ENCODE results near the gene CCDC51. TPM values are rescaled to one million over a fixed set of nuclear protein-coding genes. Genes with fewer than 3 reads are reported as not detected.

Gene CCDC51
- total RNA-seq, 1 donor from 2014 or later, result 11.4 TPM

DNA sequence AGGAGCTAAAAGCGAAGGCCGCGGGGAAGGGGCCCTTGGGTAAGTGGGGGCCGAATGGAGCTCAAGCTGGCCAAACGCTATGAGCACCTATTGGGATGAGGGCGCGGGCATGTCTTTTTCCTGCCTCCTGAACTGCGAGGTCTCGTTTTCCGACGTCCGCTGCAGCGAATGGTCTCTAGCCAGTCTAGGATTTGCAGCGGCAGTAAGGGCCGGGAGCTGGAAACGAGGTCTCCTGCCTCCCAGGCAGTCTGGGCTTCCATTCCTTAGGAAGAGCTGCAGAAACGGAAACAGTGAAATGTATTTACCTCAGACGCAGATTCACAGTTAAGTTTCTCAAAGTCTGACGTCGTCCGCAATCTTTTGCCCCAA, 655 bp upstream of the CCDC51 start:
- peaks cover 36% of the 10 kb centered on the region for H3K36me3 ChIP-seq
- no peaks in the 10 kb centered on the region for H3K27me3 ChIP-seq
- ATAC-seq (no peak), DNase-seq (no peak)
- H3K27ac ChIP-seq, result peak overlapping the region; percentile 94
- TF ChIP-seq, protein P1, sequence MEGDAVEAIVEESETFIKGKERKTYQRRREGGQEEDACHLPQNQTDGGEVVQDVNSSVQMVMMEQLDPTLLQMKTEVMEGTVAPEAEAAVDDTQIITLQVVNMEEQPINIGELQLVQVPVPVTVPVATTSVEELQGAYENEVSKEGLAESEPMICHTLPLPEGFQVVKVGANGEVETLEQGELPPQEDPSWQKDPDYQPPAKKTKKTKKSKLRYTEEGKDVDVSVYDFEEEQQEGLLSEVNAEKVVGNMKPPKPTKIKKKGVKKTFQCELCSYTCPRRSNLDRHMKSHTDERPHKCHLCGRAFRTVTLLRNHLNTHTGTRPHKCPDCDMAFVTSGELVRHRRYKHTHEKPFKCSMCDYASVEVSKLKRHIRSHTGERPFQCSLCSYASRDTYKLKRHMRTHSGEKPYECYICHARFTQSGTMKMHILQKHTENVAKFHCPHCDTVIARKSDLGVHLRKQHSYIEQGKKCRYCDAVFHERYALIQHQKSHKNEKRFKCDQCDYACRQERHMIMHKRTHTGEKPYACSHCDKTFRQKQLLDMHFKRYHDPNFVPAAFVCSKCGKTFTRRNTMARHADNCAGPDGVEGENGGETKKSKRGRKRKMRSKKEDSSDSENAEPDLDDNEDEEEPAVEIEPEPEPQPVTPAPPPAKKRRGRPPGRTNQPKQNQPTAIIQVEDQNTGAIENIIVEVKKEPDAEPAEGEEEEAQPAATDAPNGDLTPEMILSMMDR (IDR thresholded peaks at IDR 0.05), result no peak
- H3K9me3 ChIP-seq, result no peaks in the 10 kb centered on the region
- intact Hi-C loops (cut with DNase I), result no loop called here
- peaks cover 19% of the 10 kb centered on the region for H3K4me1 ChIP-seq
- peak overlapping the region; percentile 74 for H3K4me3 ChIP-seq

DNA sequence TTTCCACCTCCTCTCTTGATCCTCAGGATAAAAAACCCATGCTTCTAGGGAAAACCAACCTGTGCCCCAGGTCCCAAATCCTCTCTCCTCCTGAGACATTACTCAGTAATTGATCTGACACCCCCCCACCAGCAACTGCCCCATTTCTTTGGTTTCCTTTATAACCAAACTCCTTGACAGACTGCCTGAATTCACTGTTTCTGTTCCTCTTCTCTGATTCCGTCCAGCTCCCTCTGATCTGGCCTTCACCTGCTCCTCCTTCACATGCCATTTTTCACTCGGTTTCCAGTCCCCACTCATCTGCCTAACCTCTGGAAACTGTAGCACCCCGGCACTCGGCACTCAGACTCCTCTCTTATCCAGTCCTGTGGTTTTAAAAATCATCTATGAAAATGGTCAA, 2.1 kb downstream of the CCDC51 start:
- intact Hi-C loops (cut with DNase I), result loop anchor here (5.0 kb wide), 2 partner anchors 36 to 206 kb away; no protein-coding TSS in a partner anchor
- Histone ChIP-seq H3K4me1 (peaks cover 28% of the 10 kb centered on the region), H3K4me3 (no peak overlapping the region), H3K36me3 (peaks cover 18% of the 10 kb centered on the region), H3K27ac (no peak overlapping the region), H3K27me3 (no peaks in the 10 kb centered on the region), H3K9me3 (no peaks in the 10 kb centered on the region)
- TF ChIP-seq, protein P1 (IDR thresholded peaks at IDR 0.05), result no peak
- ATAC-seq (no peak), DNase-seq (no peak)

DNA sequence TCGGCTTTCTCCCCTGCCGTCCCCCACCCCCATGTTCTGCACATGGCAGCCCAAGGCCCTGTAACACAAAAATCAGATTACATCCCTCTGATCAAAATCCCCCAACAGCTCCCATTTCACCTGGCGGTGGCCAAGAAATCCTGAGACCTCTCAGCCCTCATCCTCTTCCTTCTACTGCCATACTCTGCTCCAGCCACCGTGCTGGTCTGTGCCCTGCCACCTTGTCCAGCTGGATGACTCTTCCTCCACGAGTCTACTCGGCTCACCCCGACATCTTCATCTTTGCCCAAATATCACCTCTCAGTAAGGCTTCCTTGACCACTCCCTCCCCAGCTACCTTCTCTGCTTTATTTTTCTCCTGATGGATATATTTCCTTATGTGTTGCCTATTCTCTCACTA, 3.1 kb downstream of the CCDC51 start:
- TF ChIP-seq, protein P1 (IDR thresholded peaks at IDR 0.05), result no peak
- no peaks in the 10 kb centered on the region for H3K27me3 ChIP-seq
- H3K9me3 ChIP-seq, result no peaks in the 10 kb centered on the region
- peaks cover 18% of the 10 kb centered on the region for H3K36me3 ChIP-seq
- ATAC-seq (no peak), DNase-seq (no peak)
- intact Hi-C loops (cut with DNase I), result loop anchor here (5.0 kb wide), 2 partner anchors 35 to 205 kb away; no protein-coding TSS in a partner anchor
- no peak overlapping the region for H3K4me3 ChIP-seq
- peaks cover 25% of the 10 kb centered on the region for H3K4me1 ChIP-seq
- no peak overlapping the region for H3K27ac ChIP-seq

DNA sequence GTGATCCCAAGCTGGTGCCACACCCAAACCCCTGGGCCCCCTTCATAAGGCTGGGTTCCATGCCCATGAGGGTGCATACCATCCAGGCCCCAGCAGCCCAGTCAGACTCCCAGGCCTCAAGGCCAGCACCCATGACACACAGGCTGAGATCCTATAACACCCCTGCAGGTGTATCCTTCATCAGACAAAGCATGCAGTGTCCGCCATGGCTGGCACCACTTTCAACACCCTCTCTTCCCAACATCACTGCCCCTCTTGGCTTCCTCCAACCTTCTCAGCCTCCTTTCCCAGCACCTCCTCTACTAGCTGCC, 3.5 kb downstream of the CCDC51 start:
- Histone ChIP-seq H3K36me3 (peaks cover 15% of the 10 kb centered on the region), H3K4me1 (peaks cover 21% of the 10 kb centered on the region), H3K27me3 (no peaks in the 10 kb centered on the region), H3K4me3 (no peak overlapping the region), H3K9me3 (no peaks in the 10 kb centered on the region), H3K27ac (no peak overlapping the region)
- no peak for ATAC-seq
- no peak for DNase-seq
- intact Hi-C loops (cut with DNase I), result loop anchor here (5.0 kb wide), 2 partner anchors 34 to 204 kb away; no protein-coding TSS in a partner anchor
- TF ChIP-seq, protein P1 (IDR thresholded peaks at IDR 0.05), result no peak

DNA sequence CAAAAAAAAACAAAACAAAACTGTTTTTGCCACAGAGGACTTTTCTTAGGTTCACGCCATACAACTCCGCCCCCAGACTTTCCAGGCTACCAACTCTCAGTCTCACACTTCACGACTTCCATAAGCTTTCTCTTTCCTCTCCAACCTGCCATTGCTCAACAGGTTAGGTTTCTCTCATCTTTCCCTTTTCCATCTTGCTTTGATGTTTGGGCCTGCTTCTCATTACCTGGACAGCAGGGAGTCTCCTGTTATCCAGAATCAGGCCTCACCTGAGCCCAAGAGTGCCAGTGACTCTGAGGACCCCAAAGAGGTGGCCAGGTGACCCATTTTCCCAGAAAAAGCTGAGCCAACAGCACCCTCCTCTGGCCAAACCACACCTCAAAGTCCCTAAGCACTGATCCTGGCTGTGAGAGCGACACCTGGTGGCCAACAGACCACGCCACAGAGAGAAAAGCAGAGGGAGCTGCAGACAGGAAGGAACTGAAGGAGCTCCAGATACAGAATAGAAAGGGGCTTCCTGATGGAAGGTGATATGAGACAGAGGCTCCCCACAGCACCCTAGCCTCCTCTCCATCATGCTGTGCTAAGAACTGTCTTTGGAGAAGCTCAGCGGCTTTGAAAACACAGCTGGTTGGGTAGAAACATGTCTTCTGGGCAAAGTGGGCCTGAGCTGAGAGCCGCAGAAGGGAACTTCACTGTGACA, 4.0 kb downstream of the CCDC51 start:
- intact Hi-C loops (cut with DNase I), result loop anchor here (5.0 kb wide), 2 partner anchors 34 to 204 kb away; no protein-coding TSS in a partner anchor
- Histone ChIP-seq H3K27me3 (no peaks in the 10 kb centered on the region), H3K4me3 (no peak overlapping the region), H3K4me1 (peaks cover 17% of the 10 kb centered on the region), H3K9me3 (no peaks in the 10 kb centered on the region), H3K27ac (peak overlapping the region; percentile 70), H3K36me3 (peaks cover 14% of the 10 kb centered on the region)
- TF ChIP-seq, protein P1 (IDR thresholded peaks at IDR 0.05), result peak; percentile 99
- peak; percentile 90 for DNase-seq
- ATAC-seq, result peak; percentile 74
